ENCODE measurements around the gene GPR141.

DNA sequence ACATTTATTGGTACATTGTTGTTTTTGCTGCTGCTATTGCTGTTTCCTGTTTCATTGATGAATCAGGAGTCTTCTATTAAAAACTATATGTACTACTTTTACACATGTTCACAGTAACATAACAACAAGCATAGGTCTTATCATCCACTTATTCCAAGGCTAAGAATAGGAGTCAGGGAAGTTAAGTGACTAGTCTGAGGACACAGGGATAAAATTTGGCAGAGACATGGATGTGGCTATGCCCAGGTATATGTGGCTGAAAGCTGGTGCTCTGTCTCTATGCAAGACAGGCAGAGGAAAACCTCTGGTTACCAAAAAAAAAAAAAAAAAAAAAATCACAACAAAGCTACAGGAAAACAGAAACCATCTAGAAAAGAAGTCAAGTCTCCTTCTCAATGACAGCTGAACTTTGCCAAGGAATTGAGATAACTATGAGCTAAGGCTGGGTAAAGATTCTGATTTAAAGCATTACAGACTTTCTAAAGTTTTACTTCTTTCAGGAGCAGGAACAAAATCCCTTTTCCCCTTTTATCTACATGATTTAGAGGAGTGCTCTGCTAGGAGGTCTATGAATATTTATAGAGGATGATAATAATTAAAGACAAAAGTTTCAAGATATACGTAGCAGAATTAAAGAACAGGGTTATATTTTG is 70.0 kb downstream of the GPR141 start:
- TF ChIP-seq, protein P1, sequence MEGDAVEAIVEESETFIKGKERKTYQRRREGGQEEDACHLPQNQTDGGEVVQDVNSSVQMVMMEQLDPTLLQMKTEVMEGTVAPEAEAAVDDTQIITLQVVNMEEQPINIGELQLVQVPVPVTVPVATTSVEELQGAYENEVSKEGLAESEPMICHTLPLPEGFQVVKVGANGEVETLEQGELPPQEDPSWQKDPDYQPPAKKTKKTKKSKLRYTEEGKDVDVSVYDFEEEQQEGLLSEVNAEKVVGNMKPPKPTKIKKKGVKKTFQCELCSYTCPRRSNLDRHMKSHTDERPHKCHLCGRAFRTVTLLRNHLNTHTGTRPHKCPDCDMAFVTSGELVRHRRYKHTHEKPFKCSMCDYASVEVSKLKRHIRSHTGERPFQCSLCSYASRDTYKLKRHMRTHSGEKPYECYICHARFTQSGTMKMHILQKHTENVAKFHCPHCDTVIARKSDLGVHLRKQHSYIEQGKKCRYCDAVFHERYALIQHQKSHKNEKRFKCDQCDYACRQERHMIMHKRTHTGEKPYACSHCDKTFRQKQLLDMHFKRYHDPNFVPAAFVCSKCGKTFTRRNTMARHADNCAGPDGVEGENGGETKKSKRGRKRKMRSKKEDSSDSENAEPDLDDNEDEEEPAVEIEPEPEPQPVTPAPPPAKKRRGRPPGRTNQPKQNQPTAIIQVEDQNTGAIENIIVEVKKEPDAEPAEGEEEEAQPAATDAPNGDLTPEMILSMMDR (IDR thresholded peaks at IDR 0.05; ENCODE audit: extremely low read depth in 1 of 2, insufficient read depth in 1 of 2, low read depth in 1 of 2, low read length in 2 of 2), result no peak
- TF ChIP-seq POLR2A (IDR thresholded peaks at IDR 0.05; ENCODE audit: low read depth, low read length) (no peak), MYC (IDR thresholded peaks at IDR 0.05; ENCODE audit: low read depth, low read length) (no peak), POLR2AphosphoS5 (IDR thresholded peaks at IDR 0.05; ENCODE audit: insufficient read depth, low read depth, low read length) (no peak), EZH2 (IDR thresholded peaks at IDR 0.05; ENCODE audit: borderline replicate concordance, low read depth, low read length, severe bottlenecking) (no peak), FOS (IDR thresholded peaks at IDR 0.05; ENCODE audit: borderline replicate concordance, insufficient read depth, low read length) (no peak), JUN (IDR thresholded peaks at IDR 0.05; ENCODE audit: borderline replicate concordance, insufficient read depth, insufficient read length, low read depth) (no peak)
- TF ChIP-seq, protein P2, sequence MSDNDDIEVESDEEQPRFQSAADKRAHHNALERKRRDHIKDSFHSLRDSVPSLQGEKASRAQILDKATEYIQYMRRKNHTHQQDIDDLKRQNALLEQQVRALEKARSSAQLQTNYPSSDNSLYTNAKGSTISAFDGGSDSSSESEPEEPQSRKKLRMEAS (IDR thresholded peaks at IDR 0.05; ENCODE audit: insufficient read depth, insufficient read length), result no peak
